ENCODE data around the gene PHF19. TPM values are rescaled to one million over a fixed set of nuclear protein-coding genes. Genes with fewer than 3 reads are reported as not detected.

Gene PHF19
- total and polyA plus RNA-seq, 10 of the 15 experiments (the other 5 are each of a cell fraction or from before 2014, with no cell fraction given) = 26.0 to 133 (median 87.7) TPM

GRCh38 chr9:120899490-120900068 lies 22.6 kb upstream of the PHF19 start (continued):
- TF ChIP-seq RELB (IDR thresholded peaks at IDR 0.05; ENCODE audit: low read depth) (no peak), RUNX3 (IDR thresholded peaks at IDR 0.05; ENCODE audit: low read length) (no peak), POLR2AphosphoS2 (IDR thresholded peaks at IDR 0.05; ENCODE audit: low read depth, low read length) (peak; percentile 84), GABPA (IDR thresholded peaks at IDR 0.05; ENCODE audit: low read depth) (no peak), BACH1 (IDR thresholded peaks at IDR 0.05; ENCODE audit: borderline replicate concordance) (peak; percentile 11; the same call in 1 of the 2 replicates), POLR2AphosphoS5 (IDR thresholded peaks at IDR 0.05; ENCODE audit: low read length) (peak; percentile 64; the same call in 1 of the 2 replicates), YY1 (IDR thresholded peaks at IDR 0.05; ENCODE audit: low read depth, low read length) (no peak), ZSCAN29 (IDR thresholded peaks at IDR 0.05) (no peak), ZZZ3 (IDR thresholded peaks at IDR 0.05; ENCODE audit: control insufficient read depth, insufficient read length, low read depth) (no peak), ELK1 (IDR thresholded peaks at IDR 0.05; ENCODE audit: low read depth, low read length) (no peak), EED (IDR thresholded peaks at IDR 0.05; ENCODE audit: low read depth) (no peak), BCL11A (IDR thresholded peaks at IDR 0.05; ENCODE audit: low read depth, low read length) (no peak), BCL3 (IDR thresholded peaks at IDR 0.05; ENCODE audit: borderline replicate concordance, insufficient read depth, low read depth, low read length, poor library complexity, severe bottlenecking) (peak; percentile 46), SMAD1 (IDR thresholded peaks at IDR 0.05; ENCODE audit: low read depth, partially characterized antibody) (no peak), RAD51 (IDR thresholded peaks at IDR 0.05) (no peak), TARDBP (IDR thresholded peaks at IDR 0.05; ENCODE audit: borderline replicate concordance) (0 out of 2 replicates have a peak, but pooled peaks have one; percentile 62)

Measured in GM12878 (cell line).